NCI-H2029 (cell line): Measurements from ENCODE around the gene CA14.
A peak's percentile ranks its signal among the peaks of the same experiment; 100 is the strongest.
"Not testable (repeated sequence)": the region's sequence is repeated elsewhere in the genome, so short reads cannot be mapped to it uniquely, and the experiment has no call there.

Experiments used
- DNase-seq: peaks from one replicate; lab custom pipeline; 2025; lab: John Stamatoyannopoulos, UW

CA14 gene

GRCh38 chr1:150235852-150236613 is 21.5 kb upstream of the CA14 start, which contains the start of gene ANP32E:
Gene ANP32E, minus strand, starts transcription at chr1:150236112. Its CDS starts 326 bp downstream, at chr1:150235786.
- peak; percentile 98 for DNase-seq

GRCh38 chr1:150236614-150237100 is 20.9 kb upstream of the CA14 start:
- DNase-seq: no peak

GRCh38 chr1:150237176-150237575 is 20.4 kb upstream of the CA14 start:
- DNase-seq: not testable (repeated sequence)

DNA sequence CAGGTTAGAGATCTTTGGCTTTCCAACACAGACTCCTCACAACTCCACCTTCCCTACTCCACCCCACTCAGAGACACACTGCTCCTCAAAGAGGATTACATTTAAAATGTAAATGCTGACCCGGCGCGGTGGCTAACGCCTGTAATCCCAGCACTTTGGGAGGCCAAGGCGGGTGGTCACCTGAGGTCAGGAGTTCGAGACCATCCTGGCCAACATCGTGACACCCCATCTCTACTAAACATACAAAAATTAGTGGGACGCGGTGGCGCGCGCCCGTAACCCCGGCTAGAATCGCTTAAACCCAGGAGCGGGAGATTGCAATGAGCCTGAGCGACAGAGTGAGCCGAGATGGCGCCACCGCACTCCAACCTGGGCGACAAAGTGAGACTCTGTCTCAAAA is 19.8 kb upstream of the CA14 start:
- no peak for DNase-seq

DNA sequence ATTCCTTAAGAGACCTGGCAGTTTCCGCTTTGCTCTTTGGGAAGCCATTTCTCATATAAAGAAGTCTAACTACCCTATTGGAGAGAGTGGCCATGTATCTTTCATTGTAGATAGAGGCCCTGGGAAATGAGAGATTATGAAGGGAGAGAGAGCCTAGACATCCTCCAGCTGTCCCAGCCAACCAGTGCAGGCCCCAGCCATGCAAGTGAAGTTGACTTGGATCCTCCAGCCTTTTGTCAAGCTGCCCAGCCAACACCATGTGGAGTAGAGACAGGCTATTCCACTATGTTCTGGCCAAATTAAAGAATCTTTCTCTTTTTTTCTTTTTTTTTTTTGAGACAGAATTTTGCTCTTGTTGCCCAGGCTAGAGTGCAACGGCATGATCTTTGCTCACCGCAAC is 14.6 kb upstream of the CA14 start:
- no peak for DNase-seq

GRCh38 chr1:150249936-150250335 is 7.6 kb upstream of the CA14 start:
- no peak for DNase-seq

- DNase-seq: no peak
Measured at GRCh38 chr1:150256198-150256553, 1.4 kb upstream of the CA14 start.

DNA sequence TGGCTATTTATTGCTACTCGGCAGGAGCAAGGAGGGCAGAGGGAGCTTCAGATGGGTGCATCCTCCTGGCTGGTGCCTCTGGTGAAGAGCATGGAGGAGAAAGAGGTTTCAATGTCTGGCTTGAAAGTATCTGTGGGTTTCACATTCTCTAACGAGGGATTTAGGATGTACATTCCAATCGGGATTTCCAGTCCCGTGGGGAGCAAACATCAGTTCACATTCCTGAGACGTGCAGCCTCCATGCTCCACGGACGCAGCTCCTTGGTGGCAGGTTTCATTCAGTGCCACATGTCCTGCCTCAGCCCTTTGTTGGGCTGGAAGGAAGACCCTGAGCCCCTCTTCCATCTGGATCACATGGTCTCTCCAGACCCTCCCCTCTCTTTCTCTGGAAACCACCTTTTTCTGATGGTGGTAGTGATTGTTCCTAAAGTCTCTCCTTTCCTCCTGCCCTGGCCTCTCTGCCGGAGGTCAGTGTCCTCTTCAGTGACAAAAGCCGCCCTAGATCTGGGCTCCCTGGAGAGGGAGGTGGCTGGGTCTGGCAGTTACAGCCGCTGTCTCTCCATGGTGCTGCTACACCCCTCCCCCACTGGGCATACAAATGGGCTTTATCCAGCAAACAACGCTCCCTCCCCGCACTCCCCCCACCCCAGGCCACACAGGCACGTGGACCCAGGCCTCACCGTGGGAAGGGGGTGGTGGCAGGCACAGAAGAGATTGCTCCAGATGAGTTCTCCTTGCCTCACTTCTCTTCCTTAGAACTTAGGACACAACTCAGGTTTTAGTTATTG is 826 bp upstream of the CA14 start:
- DNase-seq: no peak

DNA sequence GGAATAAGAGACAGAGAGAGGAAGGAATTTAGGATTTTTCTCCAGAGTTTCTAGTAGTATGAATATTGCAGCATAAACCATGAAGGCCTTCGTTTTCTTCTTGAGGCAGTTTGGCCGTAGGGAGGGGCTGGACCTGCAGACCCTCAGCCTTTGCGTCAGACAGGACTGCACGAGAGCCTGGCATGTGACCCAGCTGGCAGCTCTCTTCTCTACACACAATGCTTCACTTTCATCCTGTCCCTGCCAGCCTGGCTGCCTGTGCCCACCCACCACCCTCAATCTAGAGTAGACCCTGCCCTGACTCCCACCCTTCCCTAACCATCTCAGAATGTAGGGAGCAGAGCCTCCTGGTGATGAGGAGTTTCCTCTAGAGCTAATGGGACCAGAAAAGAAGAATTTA is 1.6 kb downstream of the CA14 start:
- no peak for DNase-seq

DNA sequence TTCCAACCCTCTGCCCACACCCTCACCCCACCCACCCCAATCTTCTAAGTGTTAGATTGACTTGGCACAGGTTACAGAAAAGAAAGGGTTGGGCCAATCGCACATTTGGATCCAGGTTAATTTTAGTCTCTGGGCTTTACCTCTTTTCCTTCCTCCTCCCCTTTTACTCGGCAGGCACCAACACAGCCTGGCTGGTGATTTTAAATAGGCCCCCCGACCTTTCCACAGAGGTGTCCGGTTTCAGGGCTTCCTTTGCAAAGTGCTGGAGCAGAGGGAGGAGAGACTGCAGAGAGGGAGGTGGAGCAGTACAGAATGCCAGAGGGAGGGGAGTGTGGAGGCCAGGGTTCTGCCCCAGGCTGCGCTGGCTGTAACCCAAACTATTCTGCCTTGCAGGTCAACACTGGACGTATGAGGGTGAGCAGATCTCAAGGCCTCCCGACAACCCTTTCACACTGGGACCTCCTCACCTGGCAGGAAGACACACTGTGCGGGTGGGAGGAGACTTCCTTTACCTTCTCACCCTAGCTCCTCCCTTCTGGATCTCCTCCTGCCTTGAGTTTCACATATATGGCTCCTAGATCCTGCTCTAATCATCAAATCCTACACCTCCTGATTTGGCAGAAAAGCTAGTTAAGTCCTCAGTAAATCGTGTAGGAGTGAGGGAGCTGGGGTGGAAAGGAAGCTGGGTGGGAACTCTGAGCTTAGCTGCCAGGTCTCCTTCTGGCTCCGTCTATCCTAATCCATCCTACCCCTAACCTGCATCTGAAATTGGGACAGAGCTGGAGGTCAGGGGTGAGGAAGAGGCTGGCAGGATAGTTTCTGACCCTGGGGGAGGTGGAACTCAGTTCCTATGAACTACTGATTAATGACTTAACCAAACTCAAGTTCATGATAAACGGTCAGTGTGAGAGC is 2.4 kb downstream of the CA14 start:
- DNase-seq: peak; percentile 63

GRCh38 chr1:150261367-150261766 is 3.8 kb downstream of the CA14 start:
- no peak for DNase-seq

GRCh38 chr1:150262388-150263320 is 5.1 kb downstream of the CA14 start:
- DNase-seq: no peak

- DNase-seq: no peak
Measured at GRCh38 chr1:150263549-150263948, 6.0 kb downstream of the CA14 start.

DNA sequence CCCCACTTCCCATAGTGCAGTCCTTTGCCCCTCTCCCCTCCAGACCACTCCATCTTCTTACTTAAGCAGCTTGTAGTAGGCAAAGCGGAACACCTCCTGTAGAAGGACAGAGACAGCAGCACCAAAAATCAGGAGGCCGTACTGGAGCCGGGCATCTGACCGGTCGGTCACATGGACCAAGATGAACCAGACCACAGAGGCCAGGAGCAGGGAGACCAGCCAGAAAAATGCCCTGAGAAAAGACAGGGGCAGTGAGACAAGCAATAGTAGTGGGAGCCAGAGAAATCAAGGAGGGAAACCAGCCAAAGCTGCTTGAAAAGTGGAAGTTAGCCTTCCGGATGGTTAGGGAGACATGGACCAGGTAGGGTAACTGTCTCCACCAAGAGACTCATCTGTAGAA is 10.3 kb downstream of the CA14 start:
- no peak for DNase-seq

- no peak for DNase-seq
Measured at GRCh38 chr1:150268340-150268704, 10.7 kb downstream of the CA14 start.

DNA sequence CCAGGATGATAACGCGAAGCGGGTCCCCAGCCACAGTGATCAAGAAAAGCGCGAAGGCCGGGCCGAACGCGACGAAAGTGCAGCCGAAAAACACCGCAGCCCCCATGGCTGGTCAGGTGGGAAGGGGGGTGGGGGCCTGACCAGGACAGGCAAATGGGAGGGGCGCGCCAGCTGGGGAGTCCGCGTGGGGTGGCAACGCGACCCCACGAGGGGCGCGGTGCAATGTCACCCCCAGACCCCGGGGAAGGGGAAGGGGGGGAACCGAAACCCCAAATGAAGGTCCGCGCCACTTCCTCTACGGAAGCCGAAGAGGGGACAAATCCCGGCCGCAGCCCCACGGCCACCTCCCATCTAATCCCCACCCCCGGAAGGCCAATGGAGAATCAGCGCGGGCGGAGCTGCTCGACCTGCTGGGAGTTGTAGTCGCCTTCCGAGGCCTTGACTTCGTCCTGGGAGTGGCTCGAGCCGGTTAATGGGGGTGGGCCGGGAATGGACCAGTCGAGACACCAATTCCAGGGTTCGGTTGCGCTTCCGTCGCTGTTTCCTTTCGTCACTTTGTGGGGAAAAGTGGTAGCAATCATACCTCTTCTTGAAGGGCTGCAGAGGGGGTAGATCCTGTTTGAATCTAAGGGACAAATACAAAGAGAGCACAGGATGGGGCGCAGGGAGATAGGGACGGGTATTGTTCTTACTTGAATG is 11.3 kb downstream of the CA14 start, which contains the start of gene APH1A:
Gene APH1A (minus strand): TSS at position 312 of the 699 bp plus-strand sequence. CDS start 206 bp downstream, at position 106.
- peak; percentile 94 for DNase-seq

- DNase-seq: no peak
Measured at GRCh38 chr1:150269451-150269850, 11.9 kb downstream of the CA14 start.

- DNase-seq: no peak
Measured at GRCh38 chr1:150271291-150271959, 13.9 kb downstream of the CA14 start.

- DNase-seq: no peak
Measured at GRCh38 chr1:150273311-150273710, 15.7 kb downstream of the CA14 start.
